NCI-H524 treated with DMSO at 0.1 percent for 48 hours (cell line): Measurements from ENCODE around the gene LINGO4.
"Not testable (repeated sequence)": the region's sequence is repeated elsewhere in the genome, so short reads cannot be mapped to it uniquely, and the experiment has no call there.

ENCODE experiments used
- DNase-seq: peaks from one replicate; lab custom pipeline; 2025; lab: John Stamatoyannopoulos, UW

The LINGO4 gene

GRCh38 chr1:151780736-151781135 lies 24.5 kb downstream of the LINGO4 start:
- DNase-seq, result not testable (repeated sequence)

- no peak for DNase-seq
Measured at GRCh38 chr1:151779852-151780251, 25.4 kb downstream of the LINGO4 start.

GRCh38 chr1:151777317-151777716 lies 27.9 kb downstream of the LINGO4 start:
- no peak for DNase-seq

- DNase-seq, result no peak
Measured at GRCh38 chr1:151776665-151777062, 28.6 kb downstream of the LINGO4 start.

- no peak for DNase-seq
Measured at GRCh38 chr1:151775894-151776664, 29.1 kb downstream of the LINGO4 start.

GRCh38 chr1:151774256-151774922 lies 30.8 kb downstream of the LINGO4 start:
- DNase-seq, result no peak

- DNase-seq, result no peak
Measured at GRCh38 chr1:151773702-151774101, 31.5 kb downstream of the LINGO4 start.

GRCh38 chr1:151769270-151769669 lies 35.9 kb downstream of the LINGO4 start:
- not testable (repeated sequence) for DNase-seq

GRCh38 chr1:151768351-151769066 lies 36.7 kb downstream of the LINGO4 start:
- not testable (repeated sequence) for DNase-seq

- DNase-seq, result no peak
Measured at GRCh38 chr1:151763990-151764389, 41.2 kb downstream of the LINGO4 start.

GRCh38 chr1:151762941-151763921 lies 42.0 kb downstream of the LINGO4 start, which contains the start of gene MRPL9:
MRPL9 (minus strand) TSS chr1:151763496; CDS start chr1:151763479, 17 bp downstream.
- peak; percentile 11 for DNase-seq

- DNase-seq, result no peak
Measured at GRCh38 chr1:151760597-151761385, 44.4 kb downstream of the LINGO4 start.

- DNase-seq, result no peak
Measured at GRCh38 chr1:151759241-151759640, 46.0 kb downstream of the LINGO4 start.

GRCh38 chr1:151756291-151756690 lies 48.9 kb downstream of the LINGO4 start:
- no peak for DNase-seq
